D721Med (cell line): Measurements from ENCODE around the gene SRRD.

Source experiments
- DNase-seq: peaks from one replicate; pipeline ENCODE4 v3.0.0; 2011; ENCODE audit warnings: low spot score; ENCODE audit not compliant: insufficient read length
- FAIRE-seq: peaks from 2 replicates; lab custom pipeline; 2011; peaks lifted over from hg19 to GRCh38; lab: Jason Lieb, UNC
- CTCF ChIP-seq: IDR thresholded peaks from 2 replicates; pipeline ENCODE4 v1.5.1; 2012; ENCODE audit warnings: mild to moderate bottlenecking, control low read depth; ENCODE audit not compliant: insufficient read depth; ENCODE audit errors: missing control alignments

Gene SRRD

GRCh38 chr22:26540119-26540518, 56.4 kb downstream of the SRRD start:
- FAIRE-seq (no peak), DNase-seq (no peak)
- TF ChIP-seq CTCF = no peak

GRCh38 chr22:26541167-26541819, 57.6 kb downstream of the SRRD start:
- FAIRE-seq (no peak), DNase-seq (no peak)
- TF ChIP-seq CTCF = no peak

GRCh38 chr22:26542831-26543230, 59.2 kb downstream of the SRRD start:
- TF ChIP-seq CTCF = no peak
- FAIRE-seq (no peak), DNase-seq (no peak)
